ENCODE results near the gene CHRNB2.

The CHRNB2 gene

GRCh38 chr1:154583773-154584172, 16.2 kb downstream of the CHRNB2 start:
- no peak for TF ChIP-seq CTCF (IDR thresholded peaks at IDR 0.05; ENCODE audit: control extremely low read depth, extremely low read depth, low read depth, missing control alignments)
- no peak for DNase-seq (ENCODE audit: extremely low spot score)
- CTCF ChIA-PET = interaction anchor here (2.0 kb wide), 1 partner anchor 17 kb away, joined by 6 read pairs; the partner anchor contains the start of gene CHRNB2
- POLR2A ChIA-PET = no interaction called here

- CTCF ChIA-PET = interaction anchor here (2.0 kb wide), 1 partner anchor 18 kb away, joined by 6 read pairs; the partner anchor contains the start of gene CHRNB2
- POLR2A ChIA-PET = no interaction called here
- peak; percentile 10 for TF ChIP-seq CTCF (IDR thresholded peaks at IDR 0.05; ENCODE audit: control extremely low read depth, extremely low read depth, low read depth, missing control alignments)
- no peak for DNase-seq (ENCODE audit: extremely low spot score)
Measured at GRCh38 chr1:154584267-154584994, 16.9 kb downstream of the CHRNB2 start.

- CTCF ChIA-PET = interaction anchor here (1.8 kb wide), 1 partner anchor 18 kb away, joined by 5 read pairs; no protein-coding TSS in a partner anchor
- POLR2A ChIA-PET = no interaction called here
- TF ChIP-seq CTCF (IDR thresholded peaks at IDR 0.05; ENCODE audit: control extremely low read depth, extremely low read depth, low read depth, missing control alignments) = no peak
- no peak for DNase-seq (ENCODE audit: extremely low spot score)
Measured at GRCh38 chr1:154586231-154586630, 18.7 kb downstream of the CHRNB2 start.

- no peak for DNase-seq (ENCODE audit: extremely low spot score)
- TF ChIP-seq CTCF (IDR thresholded peaks at IDR 0.05; ENCODE audit: control extremely low read depth, extremely low read depth, low read depth, missing control alignments) = no peak
- POLR2A ChIA-PET = no interaction called here
- CTCF ChIA-PET = interaction anchor here (1.8 kb wide), 1 partner anchor 18 kb away, joined by 5 read pairs; no protein-coding TSS in a partner anchor
Measured at GRCh38 chr1:154586641-154587040, 19.1 kb downstream of the CHRNB2 start.

- ChIA-PET POLR2A (no interaction called here), CTCF (interaction anchor here (1.4 to 2.5 kb wide), 2 partner anchors 14 to 110 kb away, joined by 3 to 9 read pairs; no protein-coding TSS in a partner anchor)
Measured at GRCh38 chr1:154589780-154590179, 22.2 kb downstream of the CHRNB2 start.

GRCh38 chr1:154590756-154591155, 23.2 kb downstream of the CHRNB2 start:
- DNase-seq (ENCODE audit: extremely low spot score) = no peak
- ChIA-PET CTCF (interaction anchor here (1.4 kb wide), 1 partner anchor 44 kb away, joined by 3 read pairs; no protein-coding TSS in a partner anchor), POLR2A (no interaction called here)
- no peak for TF ChIP-seq CTCF (IDR thresholded peaks at IDR 0.05; ENCODE audit: control extremely low read depth, extremely low read depth, low read depth, missing control alignments)

More at GRCh38 chr1:154589780-154590179, 22.2 kb downstream of the CHRNB2 start:
- DNase-seq (ENCODE audit: extremely low spot score) = no peak
- TF ChIP-seq CTCF (IDR thresholded peaks at IDR 0.05; ENCODE audit: control extremely low read depth, extremely low read depth, low read depth, missing control alignments) = no peak

All from GM10248 (cell line).